Measurements from ENCODE around the gene ANKFY1. TPM values are rescaled to one million over a fixed set of nuclear protein-coding genes. Genes with fewer than 3 reads are reported as not detected.
"Not testable (repeated sequence)": the region's sequence is repeated elsewhere in the genome, so short reads cannot be mapped to it uniquely, and the experiment has no call there.

Gene ANKFY1
- total RNA-seq, 1 experiment from 2014 or later = 15.3 TPM

GRCh38 chr17:4155980-4156620 is 107.7 kb downstream of the ANKFY1 start:
- DNase-seq (ENCODE audit: low read depth) = no peak

DNA sequence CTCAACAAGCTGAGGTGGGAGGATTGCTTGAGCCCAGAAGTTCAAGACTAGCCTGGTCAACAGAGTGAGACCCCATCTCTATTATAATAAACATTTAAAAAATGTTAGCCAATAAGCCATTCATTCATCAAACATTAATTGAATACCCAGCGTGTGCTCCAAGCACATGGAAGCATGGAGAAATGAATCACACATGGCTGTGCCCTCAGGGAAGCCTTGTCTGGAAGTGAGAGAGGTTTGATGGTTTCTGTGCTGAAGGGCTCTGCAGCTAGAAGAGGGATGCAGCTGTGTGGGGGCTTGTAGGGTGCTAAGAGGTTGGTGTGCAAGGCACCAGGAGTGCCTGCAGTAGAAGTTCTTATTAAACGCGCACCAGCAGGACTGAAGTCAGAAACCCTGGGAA is 109.6 kb downstream of the ANKFY1 start:
- peak; percentile 36 for DNase-seq (ENCODE audit: low read depth)

- DNase-seq (ENCODE audit: low read depth) = no peak
Measured at GRCh38 chr17:4152471-4152870, 111.3 kb downstream of the ANKFY1 start.

DNA sequence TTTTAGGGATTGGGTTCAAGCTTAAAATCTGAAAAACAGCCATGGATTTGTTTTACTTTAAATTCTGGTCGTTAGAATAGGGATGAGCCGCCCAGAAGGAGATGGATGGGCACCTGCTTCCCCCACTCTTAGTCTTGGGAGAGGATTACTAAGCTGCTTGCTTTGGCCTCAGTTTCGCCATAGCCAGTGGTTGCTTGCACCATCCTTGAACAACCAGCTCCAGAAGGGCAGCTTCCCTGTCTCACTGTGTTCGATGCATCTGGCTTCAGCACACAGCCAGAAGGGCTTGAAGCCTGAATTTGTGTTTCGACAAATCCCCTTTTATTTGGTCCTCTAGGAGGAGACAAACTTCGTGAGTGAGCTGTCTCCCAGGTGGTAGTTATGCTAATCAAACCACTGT is 113.7 kb downstream of the ANKFY1 start:
- DNase-seq (ENCODE audit: low read depth) = no peak

- no peak for DNase-seq (ENCODE audit: low read depth)
Measured at GRCh38 chr17:4148611-4149308, 115.0 kb downstream of the ANKFY1 start.

GRCh38 chr17:4147751-4148310 is 115.9 kb downstream of the ANKFY1 start:
- DNase-seq (ENCODE audit: low read depth) = no peak

DNA sequence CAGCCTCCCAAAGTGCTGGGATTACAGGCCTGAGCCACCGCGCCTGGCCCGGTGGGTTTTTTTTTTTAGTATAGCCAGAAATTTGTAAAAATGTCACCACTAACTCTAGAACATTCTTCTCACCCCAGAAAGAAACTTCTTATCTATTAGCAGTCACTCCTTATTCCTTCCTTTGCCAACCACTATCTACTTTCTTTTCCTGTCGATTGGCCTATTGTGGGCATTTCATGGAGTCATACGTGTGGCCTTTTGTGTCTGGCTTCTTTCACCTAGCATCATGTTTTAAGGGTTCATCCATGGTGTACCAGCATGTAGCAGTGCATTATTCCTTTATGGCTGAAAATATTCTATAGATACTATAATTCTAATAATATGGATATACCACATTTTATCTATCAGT is 117.1 kb downstream of the ANKFY1 start:
- no peak for DNase-seq (ENCODE audit: low read depth)

DNA sequence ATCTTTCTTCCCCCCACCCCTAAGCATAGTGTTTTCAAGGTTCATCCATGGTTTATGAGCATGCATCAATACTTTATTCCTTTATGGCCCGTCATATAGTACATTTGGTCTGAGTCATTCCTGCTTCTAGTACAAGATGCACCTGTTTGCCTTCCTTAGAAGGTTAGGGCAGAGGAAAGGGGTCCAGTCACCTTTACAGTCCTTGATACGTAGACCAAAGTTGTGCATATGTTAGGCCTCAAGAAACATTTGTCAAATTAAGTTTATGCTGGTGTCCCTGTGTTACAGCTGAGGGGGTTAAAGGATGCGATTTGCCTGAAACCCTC is 119.4 kb downstream of the ANKFY1 start:
- no peak for DNase-seq (ENCODE audit: low read depth)

- peak; percentile 87 for DNase-seq (ENCODE audit: low read depth)
Measured at GRCh38 chr17:4143563-4144421, 120.0 kb downstream of the ANKFY1 start.

GRCh38 chr17:4142107-4142900 is 121.5 kb downstream of the ANKFY1 start:
- DNase-seq (ENCODE audit: low read depth) = peak; percentile 15

- no peak for DNase-seq (ENCODE audit: low read depth)
Measured at GRCh38 chr17:4140125-4140524, 123.7 kb downstream of the ANKFY1 start.

- DNase-seq (ENCODE audit: low read depth) = not testable (repeated sequence)
Measured at GRCh38 chr17:4138906-4139526, 124.8 kb downstream of the ANKFY1 start.

GRCh38 chr17:4136373-4136772 is 127.4 kb downstream of the ANKFY1 start:
- DNase-seq (ENCODE audit: low read depth) = no peak

GRCh38 chr17:4135489-4135888 is 128.3 kb downstream of the ANKFY1 start:
- no peak for DNase-seq (ENCODE audit: low read depth)

DNA sequence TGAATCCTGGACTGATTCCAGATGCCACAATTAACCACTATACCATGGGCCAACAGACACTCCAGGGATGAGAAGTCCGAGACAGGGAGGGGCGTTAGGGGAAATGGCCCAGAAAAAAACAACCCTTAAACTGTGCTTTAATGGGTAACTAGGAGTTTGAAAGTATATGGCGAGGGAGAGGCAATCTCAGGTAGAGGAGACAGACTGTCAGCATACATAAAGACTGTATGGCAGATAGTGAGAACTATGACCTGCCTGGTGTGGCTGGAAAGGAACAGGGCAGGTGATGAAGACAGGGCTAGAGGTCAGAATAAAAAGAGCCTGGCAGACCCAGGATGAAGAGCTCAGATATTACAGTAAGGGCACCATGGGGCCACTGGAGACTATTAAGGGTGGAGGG is 129.1 kb downstream of the ANKFY1 start:
- DNase-seq (ENCODE audit: low read depth) = no peak

GRCh38 chr17:4130715-4131114 is 133.1 kb downstream of the ANKFY1 start:
- no peak for DNase-seq (ENCODE audit: low read depth)

- DNase-seq (ENCODE audit: low read depth) = no peak
Measured at GRCh38 chr17:4127555-4127954, 136.2 kb downstream of the ANKFY1 start.

- DNase-seq (ENCODE audit: low read depth) = no peak
Measured at GRCh38 chr17:4125552-4125951, 138.2 kb downstream of the ANKFY1 start.

DNA sequence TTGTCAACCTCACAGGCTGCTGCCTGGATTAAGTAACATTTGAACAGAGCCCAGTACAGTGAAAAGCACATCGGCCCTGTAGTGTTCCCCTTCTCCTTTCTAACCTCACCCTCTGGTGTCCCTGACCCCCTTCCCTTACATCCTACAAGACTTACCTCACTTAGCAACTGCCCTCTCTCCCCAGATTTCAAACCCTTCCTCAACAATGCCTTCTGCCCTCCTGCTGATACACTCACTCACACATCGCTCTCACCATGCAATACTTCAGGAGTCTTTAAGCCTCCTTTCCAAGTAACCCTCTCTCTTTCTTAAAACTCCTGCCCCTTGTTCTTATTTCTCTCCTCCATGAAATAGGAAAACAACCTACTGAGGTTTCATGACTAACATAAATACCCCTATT is 138.8 kb downstream of the ANKFY1 start:
- no peak for DNase-seq (ENCODE audit: low read depth)

DNA sequence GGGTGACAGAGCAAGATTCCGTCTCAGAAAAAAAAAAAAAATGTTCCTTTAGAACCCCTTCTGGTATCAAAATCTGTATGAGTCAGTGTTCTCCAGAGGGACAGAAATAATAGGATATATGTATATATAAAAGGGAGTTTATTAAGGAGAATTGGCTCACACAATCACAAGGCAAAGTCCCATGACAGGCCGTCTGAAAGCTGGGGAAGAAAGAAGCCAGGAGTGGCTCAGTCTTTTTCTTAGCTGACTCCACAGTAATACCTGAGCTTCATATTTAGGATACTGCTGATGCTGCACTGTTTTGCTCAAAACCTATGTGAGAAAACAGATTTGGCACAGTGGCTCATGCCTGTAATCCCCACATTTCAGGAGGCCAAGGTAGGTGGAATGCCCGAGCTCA is 143.4 kb downstream of the ANKFY1 start:
- DNase-seq (ENCODE audit: low read depth) = no peak

- DNase-seq (ENCODE audit: low read depth) = no peak
Measured at GRCh38 chr17:4119299-4119698, 144.5 kb downstream of the ANKFY1 start.
